Cerebellar nuclear complex (tissue), 1 donor: ENCODE data around the gene NTNG2.

Experiments
- DNase-seq, 2 experiments: peaks; one replicate each; lab custom pipeline; 2025; lab: John Stamatoyannopoulos, UW

The NTNG2 gene

GRCh38 chr9:132235894-132236661 lies 74.2 kb downstream of the NTNG2 start:
- DNase-seq: peak in 1 of 2 experiments; percentile 65

GRCh38 chr9:132236662-132237311 lies 74.9 kb downstream of the NTNG2 start:
- no peak for DNase-seq

- DNase-seq: no peak
Observed at GRCh38 chr9:132237481-132237880, 75.6 kb downstream of the NTNG2 start.

- DNase-seq: no peak
Observed at GRCh38 chr9:132238026-132238972, 76.4 kb downstream of the NTNG2 start.

GRCh38 chr9:132238992-132239391 lies 77.1 kb downstream of the NTNG2 start:
- no peak for DNase-seq

- DNase-seq: no peak
Observed at GRCh38 chr9:132239518-132239917, 77.7 kb downstream of the NTNG2 start.

GRCh38 chr9:132239999-132240840 lies 78.4 kb downstream of the NTNG2 start:
- no peak for DNase-seq

- no peak for DNase-seq
Observed at GRCh38 chr9:132240841-132241482, 79.1 kb downstream of the NTNG2 start.

GRCh38 chr9:132241483-132241839 lies 79.6 kb downstream of the NTNG2 start:
- no peak for DNase-seq

GRCh38 chr9:132241840-132242620 lies 80.2 kb downstream of the NTNG2 start:
- DNase-seq: no peak

GRCh38 chr9:132242621-132243155 lies 80.8 kb downstream of the NTNG2 start:
- DNase-seq: no peak

GRCh38 chr9:132243156-132244074 lies 81.6 kb downstream of the NTNG2 start:
- no peak for DNase-seq

GRCh38 chr9:132244582-132245455 lies 83.0 kb downstream of the NTNG2 start:
- no peak for DNase-seq

- DNase-seq: no peak
Observed at GRCh38 chr9:132245465-132245864, 83.6 kb downstream of the NTNG2 start.

GRCh38 chr9:132247942-132248341 lies 86.1 kb downstream of the NTNG2 start:
- DNase-seq: no peak

GRCh38 chr9:132249123-132249522 lies 87.3 kb downstream of the NTNG2 start:
- DNase-seq: peak in 1 of 2 experiments; percentile 79

GRCh38 chr9:132249690-132250089 lies 87.8 kb downstream of the NTNG2 start:
- no peak for DNase-seq
